Measurements from ENCODE around the gene PARD3.
A peak's percentile ranks its signal among the peaks of the same experiment; 100 is the strongest.

DNA sequence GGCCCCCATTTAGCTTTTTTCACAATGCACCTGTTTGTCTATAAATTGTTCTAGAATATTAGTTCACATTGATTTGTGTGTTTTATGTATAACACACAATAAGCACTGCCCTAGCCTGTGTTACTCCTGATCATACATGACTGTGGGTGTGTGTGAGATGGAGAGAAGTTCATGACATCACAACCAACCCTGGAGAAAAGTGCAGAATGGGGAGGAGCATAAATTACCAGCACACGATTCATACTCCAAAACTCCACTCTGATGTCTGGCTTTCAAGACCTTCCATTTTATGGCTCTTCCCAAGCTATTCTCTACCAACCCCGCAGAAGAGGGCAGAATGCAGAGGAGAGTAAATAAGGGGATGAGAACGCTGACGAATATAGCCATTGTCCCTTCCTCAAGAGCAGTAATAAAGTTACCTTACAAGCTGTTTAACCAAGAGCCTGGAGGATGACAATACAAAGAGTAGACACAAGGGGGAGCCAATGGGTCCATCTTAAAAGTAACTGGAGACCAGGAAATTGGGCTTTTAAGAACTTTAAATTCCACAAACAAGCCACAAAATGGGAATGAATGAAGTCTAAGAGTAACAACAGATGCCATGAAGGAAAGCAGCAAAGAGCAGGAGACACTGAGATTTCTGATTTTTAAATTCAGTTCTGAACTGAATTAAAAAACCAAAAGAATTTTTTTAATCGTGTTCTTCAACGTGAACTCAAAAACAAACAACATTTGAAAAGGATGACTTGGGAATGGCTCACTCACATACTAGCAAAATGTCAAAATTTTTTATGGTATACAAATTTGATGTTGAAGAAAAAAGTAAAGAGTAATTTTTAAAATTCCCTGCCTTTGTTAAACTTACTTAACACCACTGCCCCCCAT, 159.6 kb downstream of the PARD3 start:
- TF ChIP-seq EZH2phosphoT487 (IDR thresholded peaks at IDR 0.05; ENCODE audit: borderline replicate concordance, low read length) = no peak
- TF ChIP-seq, protein P1, sequence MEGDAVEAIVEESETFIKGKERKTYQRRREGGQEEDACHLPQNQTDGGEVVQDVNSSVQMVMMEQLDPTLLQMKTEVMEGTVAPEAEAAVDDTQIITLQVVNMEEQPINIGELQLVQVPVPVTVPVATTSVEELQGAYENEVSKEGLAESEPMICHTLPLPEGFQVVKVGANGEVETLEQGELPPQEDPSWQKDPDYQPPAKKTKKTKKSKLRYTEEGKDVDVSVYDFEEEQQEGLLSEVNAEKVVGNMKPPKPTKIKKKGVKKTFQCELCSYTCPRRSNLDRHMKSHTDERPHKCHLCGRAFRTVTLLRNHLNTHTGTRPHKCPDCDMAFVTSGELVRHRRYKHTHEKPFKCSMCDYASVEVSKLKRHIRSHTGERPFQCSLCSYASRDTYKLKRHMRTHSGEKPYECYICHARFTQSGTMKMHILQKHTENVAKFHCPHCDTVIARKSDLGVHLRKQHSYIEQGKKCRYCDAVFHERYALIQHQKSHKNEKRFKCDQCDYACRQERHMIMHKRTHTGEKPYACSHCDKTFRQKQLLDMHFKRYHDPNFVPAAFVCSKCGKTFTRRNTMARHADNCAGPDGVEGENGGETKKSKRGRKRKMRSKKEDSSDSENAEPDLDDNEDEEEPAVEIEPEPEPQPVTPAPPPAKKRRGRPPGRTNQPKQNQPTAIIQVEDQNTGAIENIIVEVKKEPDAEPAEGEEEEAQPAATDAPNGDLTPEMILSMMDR (IDR thresholded peaks at IDR 0.05; ENCODE audit: low read depth, low read length, poor library complexity, severe bottlenecking) = peak; percentile 73
